HG02852 (cell line): Measurements from ENCODE around the gene PMVK.
"Not testable (repeated sequence)": the region's sequence is repeated elsewhere in the genome, so short reads cannot be mapped to it uniquely, and the experiment has no call there.

Experiments
- ATAC-seq: cut with Tn5 transposase; IDR thresholded peaks from one replicate; pipeline ENCODE4 v1.9.1; 2021; ENCODE audit warnings: mild to moderate bottlenecking, moderate library complexity; ENCODE audit not compliant: unreplicated experiment

The PMVK gene

DNA sequence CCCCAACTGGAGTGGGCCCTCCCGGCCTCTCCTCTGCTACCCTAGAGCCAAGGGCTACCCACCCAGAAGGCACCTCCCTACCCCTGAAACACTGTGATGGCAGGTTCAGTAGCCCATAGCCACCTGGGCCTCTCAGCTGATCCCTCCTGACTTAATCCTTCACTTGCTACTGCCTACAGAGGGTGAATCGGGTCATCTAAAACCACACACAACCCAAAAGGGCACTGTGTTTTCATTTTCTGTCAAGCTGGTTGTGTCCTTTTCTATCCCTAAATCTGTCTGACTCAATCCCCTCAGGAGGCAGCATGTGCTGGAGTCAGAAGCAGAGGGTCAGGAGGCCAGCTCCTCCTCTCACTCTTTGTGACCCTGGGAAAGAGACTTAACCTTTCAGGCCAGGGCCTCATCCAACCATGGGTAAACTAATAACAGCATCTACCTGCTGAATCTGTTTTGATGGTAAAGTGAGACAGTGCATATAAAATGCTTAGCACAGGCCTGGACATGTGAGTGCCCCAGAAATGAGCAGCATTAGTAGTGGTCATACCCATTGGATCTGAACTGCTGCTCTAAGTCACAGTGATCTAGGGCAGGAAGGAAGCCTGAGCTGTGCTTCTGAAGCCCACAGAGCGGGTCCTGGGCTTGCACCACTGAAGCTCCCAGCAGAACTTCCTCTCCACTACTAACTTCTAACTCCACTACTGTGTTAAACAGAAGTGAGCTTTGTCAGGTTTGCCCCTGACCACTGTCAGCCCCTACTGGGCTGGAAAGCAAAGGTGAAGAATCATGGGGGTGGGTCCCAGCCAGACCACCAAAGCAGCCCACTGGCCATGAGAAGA lies 11.0 kb downstream of the PMVK start:
- no peak for ATAC-seq

DNA sequence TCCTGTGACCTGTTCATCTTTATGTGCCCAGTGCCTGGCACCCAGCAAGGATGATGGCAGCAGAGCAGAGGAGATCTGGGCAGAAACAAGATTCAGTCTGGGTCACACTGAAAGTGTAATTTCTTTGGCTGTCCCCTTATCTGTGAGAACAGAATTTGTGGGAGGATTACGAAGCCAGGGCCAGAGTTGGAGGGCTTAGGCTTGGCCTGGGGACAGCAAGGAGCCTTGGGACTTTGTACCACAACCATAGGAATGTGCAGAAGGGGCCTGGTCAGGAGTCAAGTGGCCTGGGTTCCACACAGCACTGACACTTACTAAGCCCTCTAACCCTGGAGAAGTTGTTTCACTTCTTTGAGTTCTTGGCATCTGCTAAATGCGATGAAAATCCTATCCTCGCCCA lies 12.8 kb downstream of the PMVK start:
- ATAC-seq = no peak

DNA sequence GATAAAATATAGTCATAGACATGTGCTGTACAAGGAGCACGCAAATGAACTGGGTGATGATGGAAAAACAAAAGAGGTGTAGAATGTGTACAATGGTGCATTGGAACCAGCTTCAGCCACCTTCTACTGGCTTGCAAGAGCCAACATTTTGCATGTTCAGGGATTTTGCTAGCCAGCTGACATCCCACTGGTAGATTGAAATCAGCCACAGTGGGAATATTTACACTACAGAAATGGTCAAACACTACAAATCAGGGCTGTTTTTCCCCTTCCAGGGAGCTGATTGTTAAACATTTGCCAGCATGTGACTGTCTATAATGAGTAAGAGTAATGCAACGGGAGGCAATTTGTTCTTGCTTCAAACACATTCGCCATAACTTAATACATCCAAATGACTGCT lies 23.2 kb downstream of the PMVK start:
- no peak for ATAC-seq

- ATAC-seq = no peak
Observed at GRCh38 chr1:154912755-154913154, 23.8 kb downstream of the PMVK start.

GRCh38 chr1:154911691-154912550 lies 24.6 kb downstream of the PMVK start:
- ATAC-seq = no peak

DNA sequence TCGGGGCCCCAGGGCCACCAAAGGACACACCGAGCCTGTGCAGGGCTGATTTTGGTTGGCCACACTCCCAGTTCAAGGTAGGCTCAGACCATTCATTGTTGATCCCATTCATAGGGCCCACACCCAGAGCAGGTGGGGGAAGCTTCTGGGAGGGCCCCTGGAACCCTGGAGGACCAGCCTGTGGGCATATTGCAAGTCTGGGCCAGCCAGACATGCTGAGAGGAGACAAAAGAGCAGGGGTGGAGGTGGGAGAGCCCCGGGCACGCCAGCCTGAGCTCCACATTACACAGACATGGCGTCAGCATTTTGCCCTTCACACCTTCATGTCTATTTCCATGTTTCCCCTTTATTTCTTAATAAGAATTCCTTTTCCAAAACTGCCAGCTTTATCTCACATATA lies 25.7 kb downstream of the PMVK start:
- ATAC-seq = no peak

GRCh38 chr1:154908937-154909336 lies 27.6 kb downstream of the PMVK start:
- no peak for ATAC-seq

- ATAC-seq = not testable (repeated sequence)
Observed at GRCh38 chr1:154908129-154908528, 28.4 kb downstream of the PMVK start.

GRCh38 chr1:154906621-154907081 lies 29.9 kb downstream of the PMVK start:
- ATAC-seq = no peak

- no peak for ATAC-seq
Observed at GRCh38 chr1:154902938-154903566, 33.5 kb downstream of the PMVK start.

DNA sequence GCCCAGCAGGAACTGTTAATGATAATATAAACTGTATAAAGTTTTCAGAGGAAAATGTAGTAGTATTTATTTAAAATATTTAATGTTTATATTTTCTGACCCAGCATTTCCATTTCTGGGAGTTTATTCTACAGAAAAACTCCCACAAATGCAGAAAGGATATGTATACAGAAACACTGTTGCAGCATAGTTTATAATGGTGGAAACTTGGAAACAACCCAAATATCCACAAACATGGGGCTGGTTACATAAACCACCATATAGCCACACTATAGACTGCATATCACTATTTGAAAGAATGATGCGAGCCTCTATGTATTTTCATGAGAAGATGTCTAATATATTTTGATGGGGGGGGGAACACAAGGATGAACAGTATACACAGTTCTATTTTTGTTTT lies 34.9 kb downstream of the PMVK start:
- no peak for ATAC-seq

- no peak for ATAC-seq
Observed at GRCh38 chr1:154899041-154899440, 37.5 kb downstream of the PMVK start.

DNA sequence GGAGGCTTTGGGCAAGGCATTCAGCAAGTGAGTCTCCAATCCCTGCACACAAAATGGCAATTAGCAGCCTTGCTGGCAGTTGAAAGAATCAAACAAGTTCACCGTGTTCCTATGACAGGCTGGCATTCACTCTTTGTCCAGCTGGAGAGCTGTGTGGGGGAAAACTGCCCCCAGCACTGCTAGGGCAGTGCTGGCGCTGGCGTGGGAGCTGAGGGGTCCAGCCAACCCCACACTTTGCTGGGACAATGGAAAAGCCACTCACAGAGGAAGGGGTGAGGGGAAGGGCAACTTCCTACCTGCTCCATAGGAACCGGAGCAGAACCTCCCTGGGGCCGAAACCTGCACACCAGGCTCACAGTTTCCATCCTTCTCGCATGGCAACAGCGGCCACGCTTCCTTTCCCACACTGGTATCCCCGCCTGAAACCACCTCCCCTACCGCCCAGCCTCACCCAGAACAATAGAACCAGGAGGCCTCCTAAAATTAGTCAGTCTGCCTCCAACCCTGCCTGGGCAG lies 39.7 kb downstream of the PMVK start:
- ATAC-seq = no peak

- no peak for ATAC-seq
Observed at GRCh38 chr1:154895798-154896197, 40.7 kb downstream of the PMVK start.

DNA sequence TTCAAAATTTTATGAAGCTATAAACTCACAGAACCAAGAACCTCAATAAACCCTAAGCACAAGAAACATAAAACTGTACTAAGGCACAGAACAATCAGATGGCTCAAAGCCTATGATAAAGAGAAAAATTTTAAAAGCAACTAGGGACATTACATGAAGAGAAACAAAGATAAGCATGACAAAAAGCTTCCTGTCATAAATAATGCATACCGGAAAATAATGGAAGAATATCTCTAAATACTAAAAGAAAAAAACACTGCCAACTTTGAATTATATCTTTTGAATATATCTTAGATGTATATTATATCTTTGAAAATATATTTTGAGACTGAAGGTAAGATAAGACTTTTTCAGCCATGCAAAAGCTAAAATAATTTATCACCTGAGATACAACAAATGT lies 45.1 kb downstream of the PMVK start:
- ATAC-seq = no peak

- ATAC-seq = no peak
Observed at GRCh38 chr1:154888757-154889156, 47.8 kb downstream of the PMVK start.

DNA sequence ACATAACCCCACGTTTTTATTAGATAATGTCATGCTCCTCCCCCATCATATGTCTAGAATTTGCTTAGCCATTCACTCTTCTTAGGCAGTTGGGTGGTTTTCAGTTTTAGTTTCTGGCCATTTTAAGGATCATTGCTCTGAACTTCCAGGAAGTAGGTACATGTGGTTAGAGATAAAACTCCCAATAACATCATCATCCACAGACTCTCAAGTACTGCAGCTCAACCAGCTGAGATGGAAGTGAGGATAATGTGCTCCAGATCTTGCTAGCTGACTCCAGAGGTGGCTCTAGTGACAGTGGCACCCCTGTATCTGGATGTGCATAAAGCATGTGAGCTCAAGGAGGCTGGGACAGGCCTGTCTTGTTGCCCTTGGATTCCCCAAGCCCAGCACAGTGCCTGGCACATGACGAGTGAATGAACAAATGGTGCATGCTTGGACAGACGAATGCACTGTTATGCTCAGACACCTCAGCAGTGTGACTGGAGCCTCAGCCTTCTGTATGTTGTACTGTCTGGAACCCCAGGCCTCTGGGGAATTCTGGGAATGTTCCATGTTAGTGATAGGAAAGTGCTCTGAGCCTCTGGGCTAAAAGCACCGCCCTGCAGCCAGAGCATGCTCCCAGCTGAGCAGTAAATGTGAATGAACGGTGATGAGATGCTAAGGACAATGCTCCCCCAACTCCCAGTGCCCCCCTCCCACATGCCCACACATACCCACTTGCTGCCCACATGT lies 50.1 kb downstream of the PMVK start:
- no peak for ATAC-seq

DNA sequence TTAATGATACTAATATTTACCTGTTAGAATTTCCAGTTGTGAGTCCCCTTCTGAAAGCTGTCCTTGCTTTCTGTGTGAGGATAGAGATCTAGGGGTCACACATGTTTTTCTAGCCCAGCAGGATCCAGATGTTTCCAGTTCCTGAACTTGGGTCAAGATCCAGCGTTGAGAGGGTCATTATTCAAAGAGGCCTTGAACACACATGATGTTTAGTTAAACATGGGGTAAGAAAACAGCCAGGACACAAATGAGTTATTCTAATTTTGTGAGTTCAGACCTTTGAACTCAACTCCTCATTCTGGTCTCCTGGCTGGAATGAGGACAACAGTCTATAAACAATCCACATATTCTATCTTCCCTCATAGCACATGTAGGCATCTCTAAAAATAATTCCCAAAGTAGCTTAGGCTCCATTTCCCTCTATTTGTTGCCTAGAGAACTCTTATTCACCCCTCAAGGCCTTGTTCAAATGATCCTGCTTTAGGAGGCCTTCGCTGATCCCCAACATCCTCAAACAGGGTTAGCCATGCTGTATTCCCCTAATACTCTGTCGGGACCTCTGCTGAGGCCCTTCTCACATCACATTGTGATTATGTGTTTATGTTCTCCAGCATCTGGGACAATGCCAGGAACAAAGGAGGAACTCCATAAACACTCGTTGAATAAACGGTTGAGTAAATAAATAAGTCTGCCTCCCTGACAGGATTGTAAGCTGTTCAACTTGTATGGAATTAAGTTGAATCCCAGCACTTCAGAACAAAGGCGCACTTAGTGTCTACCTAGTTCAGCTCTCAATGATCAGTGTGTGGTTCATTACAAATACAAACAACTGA lies 51.4 kb downstream of the PMVK start:
- ATAC-seq = no peak

- no peak for ATAC-seq
Observed at GRCh38 chr1:154883919-154884868, 52.3 kb downstream of the PMVK start.
